ENCODE results near the gene RBPJ.
"Not testable (repeated sequence)": the region's sequence is repeated elsewhere in the genome, so short reads cannot be mapped to it uniquely, and the experiment has no call there.

RBPJ gene

GRCh38 chr4:26346203-26346620, 25.4 kb downstream of the RBPJ start:
- Mint-ChIP-seq H3K4me3 (no peak overlapping the region), H3K36me3 (ENCODE audit: low read depth) (no peaks in the 10 kb centered on the region), H3K4me1 (peaks cover 51% of the 10 kb centered on the region), H3K27ac (peak overlapping the region; percentile 13 to 47 (median 27)), H3K27me3 (ENCODE audit: low read depth) (no peaks in the 10 kb centered on the region), H3K9me3 (no peaks in the 10 kb centered on the region)
- TF ChIP-seq CTCF (IDR thresholded peaks at IDR 0.05; ENCODE audit: unreplicated experiment in 3 of 3), result no peak

- H3K4me3 Mint-ChIP-seq, result no peak overlapping the region
- TF ChIP-seq CTCF (IDR thresholded peaks at IDR 0.05; ENCODE audit: unreplicated experiment in 3 of 3), result no peak
- H3K36me3 Mint-ChIP-seq (ENCODE audit: low read depth), result no peaks in the 10 kb centered on the region
- peak overlapping the region in 1 of 3 experiments; percentile 47 for H3K27ac Mint-ChIP-seq
- peaks cover 30% of the 10 kb centered on the region for H3K4me1 Mint-ChIP-seq
- no peaks in the 10 kb centered on the region for H3K9me3 Mint-ChIP-seq
- H3K27me3 Mint-ChIP-seq (ENCODE audit: low read depth), result no peaks in the 10 kb centered on the region
These were observed 28.7 kb downstream of the RBPJ start for GRCh38 chr4:26349496-26349895.

- Mint-ChIP-seq H3K36me3 (ENCODE audit: low read depth) (no peaks in the 10 kb centered on the region), H3K27ac (peak overlapping the region in 1 of 3 experiments; percentile 14), H3K4me3 (no peak overlapping the region), H3K4me1 (peaks cover 14% of the 10 kb centered on the region), H3K27me3 (ENCODE audit: low read depth) (no peaks in the 10 kb centered on the region), H3K9me3 (no peaks in the 10 kb centered on the region)
- TF ChIP-seq CTCF (IDR thresholded peaks at IDR 0.05; ENCODE audit: unreplicated experiment in 3 of 3), result no peak
These were observed 30.9 kb downstream of the RBPJ start for GRCh38 chr4:26351685-26352084.

- H3K4me3 Mint-ChIP-seq, result no peak overlapping the region
- peaks cover 5% of the 10 kb centered on the region for H3K4me1 Mint-ChIP-seq
- TF ChIP-seq CTCF (IDR thresholded peaks at IDR 0.05; ENCODE audit: unreplicated experiment in 3 of 3), result no peak
- H3K27ac Mint-ChIP-seq, result no peak overlapping the region
- no peaks in the 10 kb centered on the region for H3K36me3 Mint-ChIP-seq (ENCODE audit: low read depth)
- no peaks in the 10 kb centered on the region for H3K9me3 Mint-ChIP-seq
- H3K27me3 Mint-ChIP-seq (ENCODE audit: low read depth), result no peaks in the 10 kb centered on the region
These were observed 33.7 kb downstream of the RBPJ start for GRCh38 chr4:26354491-26354890.

- Mint-ChIP-seq H3K4me1 (no peaks in the 10 kb centered on the region), H3K9me3 (no peaks in the 10 kb centered on the region), H3K4me3 (no peak overlapping the region), H3K27ac (no peak overlapping the region), H3K36me3 (ENCODE audit: low read depth) (no peaks in the 10 kb centered on the region), H3K27me3 (ENCODE audit: low read depth) (no peaks in the 10 kb centered on the region)
- TF ChIP-seq CTCF (IDR thresholded peaks at IDR 0.05; ENCODE audit: unreplicated experiment in 3 of 3), result no peak
These were observed 34.7 kb downstream of the RBPJ start for GRCh38 chr4:26355392-26356052.

- Mint-ChIP-seq H3K27ac (no peak overlapping the region), H3K4me3 (no peak overlapping the region), H3K27me3 (ENCODE audit: low read depth) (no peaks in the 10 kb centered on the region), H3K9me3 (no peaks in the 10 kb centered on the region), H3K36me3 (ENCODE audit: low read depth) (no peaks in the 10 kb centered on the region), H3K4me1 (peaks cover 5% of the 10 kb centered on the region)
- TF ChIP-seq CTCF (IDR thresholded peaks at IDR 0.05; ENCODE audit: unreplicated experiment in 3 of 3), result no peak
These were observed 35.3 kb downstream of the RBPJ start for GRCh38 chr4:26356081-26356501.

GRCh38 chr4:26359521-26359920, 38.7 kb downstream of the RBPJ start:
- not testable (repeated sequence) for H3K9me3 Mint-ChIP-seq; H3K27ac Mint-ChIP-seq; H3K27me3 Mint-ChIP-seq (ENCODE audit: low read depth); H3K36me3 Mint-ChIP-seq (ENCODE audit: low read depth); H3K4me3 Mint-ChIP-seq
- peaks cover 14% of the 10 kb centered on the region for H3K4me1 Mint-ChIP-seq

Data from nephron (organoid).